ENCODE measurements around the gene ZNF226.
"Not testable (repeated sequence)": the region's sequence is repeated elsewhere in the genome, so short reads cannot be mapped to it uniquely, and the experiment has no call there.

ZNF226 gene

GRCh38 chr19:44207126-44207803 lies 42.4 kb downstream of the ZNF226 start:
- peak; percentile 51 to 81 for DNase-seq (ENCODE audit: low read depth in 1 of 2, low spot score in 1 of 2)

GRCh38 chr19:44212250-44212865 lies 47.5 kb downstream of the ZNF226 start, which contains the start of gene ZNF227:
Gene ZNF227 (plus strand): TSS chr19:44212532. CDS start chr19:44217793, 5,261 bp downstream.
- DNase-seq (ENCODE audit: low read depth in 1 of 2, low spot score in 1 of 2): peak; percentile 61 to 76

- DNase-seq (ENCODE audit: low read depth in 1 of 2, low spot score in 1 of 2): no peak
Measured at GRCh38 chr19:44212866-44213346, 48.0 kb downstream of the ZNF226 start.

GRCh38 chr19:44219926-44220325 lies 55.0 kb downstream of the ZNF226 start:
- not testable (repeated sequence) for DNase-seq (ENCODE audit: low read depth in 1 of 2, low spot score in 1 of 2)

GRCh38 chr19:44220761-44221160 lies 55.9 kb downstream of the ZNF226 start:
- not testable (repeated sequence) for DNase-seq (ENCODE audit: low read depth in 1 of 2, low spot score in 1 of 2)

GRCh38 chr19:44221291-44221690 lies 56.4 kb downstream of the ZNF226 start:
- not testable (repeated sequence) for DNase-seq (ENCODE audit: low read depth in 1 of 2, low spot score in 1 of 2)

Measured in activated CD4-positive, alpha-beta T cell treated with anti-CD3 and anti-CD28 coated beads, Interleukin-2, amount 50 U/mL, for 24 hours (primary cell).